Right lobe of liver (tissue), 4 donors: Measurements from ENCODE around the gene CDC73.

Source experiments
- POLR2A ChIP-seq: fragments of 450-650 bp; IDR thresholded peaks from one replicate; pipeline ENCODE4 v1.6.1; 2017; ENCODE audit warnings: antibody characterized with exemption, mild to moderate bottlenecking
- TF ChIP-seq, protein P1 (sequence below), 4 donors: fragments of 200-600 bp in 3 of 4; fragments of 450-650 bp in 1 of 4; IDR thresholded peaks; one replicate each; pipeline versions ENCODE4 v1.5.1 to v1.8.0; 2016 to 2022; ENCODE audit warnings: antibody characterized with exemption in 4 of 4, mild to moderate bottlenecking in 2 of 4
- donor health status: DM: no; HTN: no; CAD: no.
- donor health status: DM: no; HTN: no; CAD: no.
- donor health status: DM: no; HTN: yes; CAD: no.

GRCh38 chr1:193281894-193282293 lies 160.1 kb downstream of the CDC73 start:
- TF ChIP-seq, protein P1, sequence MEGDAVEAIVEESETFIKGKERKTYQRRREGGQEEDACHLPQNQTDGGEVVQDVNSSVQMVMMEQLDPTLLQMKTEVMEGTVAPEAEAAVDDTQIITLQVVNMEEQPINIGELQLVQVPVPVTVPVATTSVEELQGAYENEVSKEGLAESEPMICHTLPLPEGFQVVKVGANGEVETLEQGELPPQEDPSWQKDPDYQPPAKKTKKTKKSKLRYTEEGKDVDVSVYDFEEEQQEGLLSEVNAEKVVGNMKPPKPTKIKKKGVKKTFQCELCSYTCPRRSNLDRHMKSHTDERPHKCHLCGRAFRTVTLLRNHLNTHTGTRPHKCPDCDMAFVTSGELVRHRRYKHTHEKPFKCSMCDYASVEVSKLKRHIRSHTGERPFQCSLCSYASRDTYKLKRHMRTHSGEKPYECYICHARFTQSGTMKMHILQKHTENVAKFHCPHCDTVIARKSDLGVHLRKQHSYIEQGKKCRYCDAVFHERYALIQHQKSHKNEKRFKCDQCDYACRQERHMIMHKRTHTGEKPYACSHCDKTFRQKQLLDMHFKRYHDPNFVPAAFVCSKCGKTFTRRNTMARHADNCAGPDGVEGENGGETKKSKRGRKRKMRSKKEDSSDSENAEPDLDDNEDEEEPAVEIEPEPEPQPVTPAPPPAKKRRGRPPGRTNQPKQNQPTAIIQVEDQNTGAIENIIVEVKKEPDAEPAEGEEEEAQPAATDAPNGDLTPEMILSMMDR (IDR thresholded peaks at IDR 0.05): no peak
- TF ChIP-seq POLR2A: no peak
